Hypothalamus (tissue), 51 donors: Measurements from ENCODE around the gene CFD.
"Not testable (repeated sequence)": the region's sequence is repeated elsewhere in the genome, so short reads cannot be mapped to it uniquely, and the experiment has no call there.

Source experiments
- DNase-seq, 51 donors: peaks; one replicate each; lab custom pipeline; 2025; lab: John Stamatoyannopoulos, UW

The CFD gene

GRCh38 chr19:858868-859843, at the start of gene CFD:
Gene CFD, plus strand, starts transcription at chr19:859664. Its CDS starts 26 bp downstream, at chr19:859690.
- DNase-seq, result peak in 5 of 51 donors; percentile 22 to 33 (median 29)

DNA sequence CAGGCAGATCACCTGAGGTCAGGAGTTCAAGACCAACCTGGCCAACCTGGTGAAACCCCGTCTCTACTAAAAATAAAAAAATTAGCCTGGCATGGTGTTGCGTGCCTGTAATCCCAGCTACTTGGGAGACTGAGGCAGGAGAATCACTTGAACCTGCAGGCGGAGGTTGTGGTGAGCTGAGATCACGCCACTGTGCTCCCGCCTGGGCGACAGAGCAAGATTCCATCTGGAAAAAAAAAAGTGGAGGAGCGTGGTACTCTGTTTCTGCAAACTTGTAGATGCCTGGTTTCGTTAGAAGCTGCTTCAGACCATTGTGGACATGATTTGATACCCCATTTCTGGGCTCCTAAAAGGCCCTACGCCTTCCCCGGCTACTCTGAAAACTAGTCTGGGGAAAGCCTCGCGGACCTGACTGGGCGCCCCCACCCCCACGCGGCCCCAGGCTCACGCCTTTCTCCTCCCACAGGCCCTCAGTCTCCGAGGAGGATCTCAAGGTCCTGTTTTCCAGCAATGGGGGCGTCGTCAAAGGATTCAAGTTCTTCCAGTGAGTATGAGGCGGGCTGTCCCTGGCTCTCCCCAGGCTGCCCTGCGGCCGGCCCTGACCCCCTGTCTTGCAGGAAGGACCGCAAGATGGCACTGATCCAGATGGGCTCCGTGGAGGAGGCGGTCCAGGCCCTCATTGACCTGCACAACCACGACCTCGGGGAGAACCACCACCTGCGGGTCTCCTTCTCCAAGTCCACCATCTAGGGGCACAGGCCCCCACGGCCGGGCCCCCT, 49.2 kb upstream of the CFD start:
- no peak for DNase-seq

GRCh38 chr19:810883-811489, 48.5 kb upstream of the CFD start:
- DNase-seq, result no peak

GRCh38 chr19:811506-812048, 47.9 kb upstream of the CFD start:
- DNase-seq, result no peak

GRCh38 chr19:812049-812746, 47.3 kb upstream of the CFD start:
- no peak for DNase-seq

- no peak for DNase-seq
Measured at GRCh38 chr19:812747-813218, 46.7 kb upstream of the CFD start.

- DNase-seq, result no peak
Measured at GRCh38 chr19:813219-814151, 46.0 kb upstream of the CFD start.

GRCh38 chr19:814152-815078, 45.0 kb upstream of the CFD start:
- no peak for DNase-seq

DNA sequence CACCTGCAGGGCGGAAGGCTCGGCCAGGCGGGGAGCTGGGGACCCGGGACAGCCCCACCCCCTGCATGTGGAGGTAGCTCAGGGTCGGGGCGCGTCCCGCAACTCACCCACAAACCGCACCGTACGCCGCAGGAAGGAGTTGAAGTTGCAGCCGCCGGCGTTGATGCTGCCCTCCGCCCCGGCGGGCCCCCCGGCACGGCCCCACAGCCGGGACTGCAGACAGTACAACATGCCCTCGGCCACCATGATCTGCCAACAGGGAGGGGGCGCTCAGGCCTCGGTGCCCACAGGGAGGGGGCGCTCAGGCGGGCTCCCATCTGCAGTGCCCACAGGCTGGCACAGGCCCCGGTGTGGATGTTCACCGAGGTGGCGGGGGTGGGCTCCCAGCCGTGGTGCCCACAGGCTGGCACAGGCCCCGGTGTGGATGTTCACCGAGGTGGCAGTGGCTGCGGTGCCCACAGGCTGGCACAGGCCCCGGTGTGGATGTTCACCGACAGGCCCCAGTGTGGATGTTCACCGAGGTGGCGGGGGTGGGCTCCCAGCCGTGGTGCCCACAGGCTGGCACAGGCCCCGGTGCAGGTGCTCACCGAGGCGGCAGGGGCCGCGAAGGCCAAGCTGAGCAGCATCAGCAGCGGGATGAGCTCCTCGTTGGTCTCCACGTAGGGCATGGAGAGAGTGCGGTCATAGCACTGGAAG, 44.2 kb upstream of the CFD start:
- DNase-seq, result no peak

DNA sequence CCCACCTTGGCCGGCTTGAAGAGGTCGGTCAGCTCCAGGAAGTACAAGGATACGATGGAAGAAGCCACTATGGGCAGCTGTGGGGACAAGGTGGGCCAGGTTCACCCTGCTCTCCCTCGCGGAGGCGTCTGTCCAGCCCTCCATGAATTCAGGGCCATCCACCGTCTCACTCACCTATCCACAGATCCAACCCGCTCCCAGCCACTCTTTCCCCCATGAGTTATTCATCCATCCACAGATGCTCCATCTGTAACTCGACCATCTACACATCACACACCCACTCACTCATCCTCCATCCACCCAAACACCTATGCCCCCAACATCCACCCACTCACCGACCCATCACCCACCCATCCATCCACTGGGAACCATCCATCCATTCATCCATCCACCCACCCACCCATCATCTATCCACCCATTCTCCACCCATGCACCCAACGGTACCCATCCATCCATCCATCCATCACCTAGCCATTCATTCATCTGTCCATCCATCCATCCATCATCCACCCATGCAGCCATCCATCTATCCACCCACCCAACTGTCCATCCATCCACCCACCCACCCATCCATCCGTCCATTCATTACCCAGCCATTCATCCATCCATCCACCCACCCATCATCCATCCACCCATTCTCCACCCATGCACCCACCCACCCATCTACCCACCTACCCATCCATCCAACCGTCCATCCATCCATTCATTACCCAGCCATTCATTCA, 43.5 kb upstream of the CFD start:
- DNase-seq, result no peak

- no peak for DNase-seq
Measured at GRCh38 chr19:816500-816857, 43.0 kb upstream of the CFD start.

DNA sequence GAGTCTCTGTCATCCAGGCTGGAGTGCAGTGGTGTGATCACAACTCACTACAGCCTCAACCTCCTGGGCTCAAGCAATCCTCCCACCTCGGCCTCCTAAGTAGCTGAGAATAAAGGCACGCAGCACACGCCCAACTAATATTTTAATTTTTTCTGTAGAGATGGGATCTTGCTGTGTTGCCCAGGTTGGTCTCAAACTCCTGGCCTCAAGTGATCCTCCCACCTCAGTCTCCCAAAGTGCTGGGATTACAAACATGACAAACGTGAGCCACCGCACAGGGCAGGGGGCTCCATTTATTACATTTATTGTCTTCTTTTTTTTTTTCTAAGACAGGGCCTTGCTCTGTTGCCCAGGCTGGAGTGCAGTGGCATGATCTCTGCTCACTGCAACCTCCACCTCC, 39.3 kb upstream of the CFD start:
- not testable (repeated sequence) for DNase-seq

- no peak for DNase-seq
Measured at GRCh38 chr19:821231-821824, 38.1 kb upstream of the CFD start.

GRCh38 chr19:821825-822503, 37.5 kb upstream of the CFD start, which contains the start of gene PLPPR3:
Gene PLPPR3, minus strand, starts transcription at chr19:821955. Its CDS starts 396 bp downstream, at chr19:821559.
- peak in 1 of 51 donors; percentile 10 for DNase-seq

GRCh38 chr19:823565-824121, 35.8 kb upstream of the CFD start:
- DNase-seq, result no peak
